Keratinocyte (primary cell): ENCODE results near the gene RBM6. TPM values are rescaled to one million over a fixed set of nuclear protein-coding genes. Genes with fewer than 3 reads are reported as not detected.

Source experiments
- DNase-seq: peaks from one replicate; pipeline ENCODE4 v3.0.0-alpha.2; 2011; ENCODE audit warnings: low read depth, missing footprints, low spot score
- FAIRE-seq: peaks from 2 replicates; lab custom pipeline; 2011; peaks lifted over from hg19 to GRCh38; lab: Jason Lieb, UNC
- H2AFZ ChIP-seq: 2 replicates; pipeline ENCODE4 v1.6.0; 2012; ENCODE audit warnings: low read length, control low read depth, inconsistent platforms; ENCODE audit not compliant: control insufficient read depth
- H3K27ac ChIP-seq: 2 replicates; pipeline ENCODE4 v1.5.1; 2011; ENCODE audit warnings: low read length; ENCODE audit not compliant: control insufficient read depth, insufficient read depth
- H3K27me3 ChIP-seq: 3 replicates; pipeline ENCODE4 v1.6.0; 2011; ENCODE audit warnings: low read length; ENCODE audit not compliant: control insufficient read depth, insufficient read depth; ENCODE audit errors: extremely low read depth
- H3K36me3 ChIP-seq, 2 experiments: 2 replicates in 1 of 2; 3 replicates in 1 of 2; pipeline ENCODE4 v1.5.1; 2011; ENCODE audit warnings: low read length in 2 of 2, mild to moderate bottlenecking in 1 of 2; ENCODE audit not compliant: control insufficient read depth in 2 of 2, insufficient read depth in 2 of 2; ENCODE audit errors: extremely low read depth in 1 of 2
- H3K4me1 ChIP-seq: 3 replicates; pipeline ENCODE4 v1.5.1; 2011; ENCODE audit warnings: low read length; ENCODE audit not compliant: control insufficient read depth, insufficient read depth; ENCODE audit errors: extremely low read depth
- H3K4me2 ChIP-seq: 3 replicates; pipeline ENCODE4 v1.6.0; 2011; ENCODE audit warnings: low read depth, low read length; ENCODE audit not compliant: control insufficient read depth, insufficient read depth; ENCODE audit errors: extremely low read depth
- H3K4me3 ChIP-seq, 3 experiments: fragments of 200-600 bp in 1 of 3; sonication (generic) in 1 of 3; 2 replicates in 2 of 3; 3 replicates in 1 of 3; pipeline ENCODE4 v1.5.1; 2011 to 2016; ENCODE audit warnings: low read length in 3 of 3, mild to moderate bottlenecking in 3 of 3, control low read depth in 2 of 3, inconsistent platforms in 1 of 3, low read depth in 1 of 3, mixed read lengths in 1 of 3, mixed run types in 1 of 3, moderate library complexity in 1 of 3; ENCODE audit not compliant: control insufficient read depth in 2 of 3, insufficient read depth in 2 of 3; ENCODE audit errors: extremely low read depth in 1 of 3
- H3K79me2 ChIP-seq: 2 replicates; pipeline ENCODE4 v1.6.0; 2012; ENCODE audit warnings: low read length; ENCODE audit not compliant: control insufficient read depth, insufficient read depth
- H3K9ac ChIP-seq: 3 replicates; pipeline ENCODE4 v1.6.0; 2011; ENCODE audit warnings: low read length; ENCODE audit not compliant: control insufficient read depth, insufficient read depth; ENCODE audit errors: extremely low read depth
- H3K9me1 ChIP-seq: 3 replicates; pipeline ENCODE4 v1.6.0; 2011; ENCODE audit warnings: low read length; ENCODE audit not compliant: control insufficient read depth, insufficient read depth; ENCODE audit errors: extremely low read depth
- H3K9me3 ChIP-seq: 2 replicates; pipeline ENCODE4 v1.5.1; 2012; ENCODE audit warnings: low read depth, low read length; ENCODE audit not compliant: control insufficient read depth
- H4K20me1 ChIP-seq: 3 replicates; pipeline ENCODE4 v1.6.0; 2011; ENCODE audit warnings: low read length; ENCODE audit not compliant: control insufficient read depth, insufficient read depth; ENCODE audit errors: extremely low read depth
- CTCF ChIP-seq, 3 experiments: IDR thresholded peaks in 1 of 3; conservative IDR thresholded peaks in 1 of 3; optimal IDR thresholded peaks in 1 of 3; 2 replicates in 2 of 3; 3 replicates in 1 of 3; pipeline versions ENCODE3 to v1.5.1; 2011; ENCODE audit warnings: low read length in 3 of 3, mild to moderate bottlenecking in 3 of 3, moderate library complexity in 2 of 3, control low read depth in 1 of 3, inconsistent platforms in 1 of 3; ENCODE audit not compliant: insufficient read depth in 2 of 3; ENCODE audit errors: extremely low read depth in 1 of 3
- EZH2 ChIP-seq: IDR thresholded peaks from one replicate; pipeline ENCODE4 v1.6.1; 2012; ENCODE audit warnings: inconsistent platforms, mild to moderate bottlenecking, low read length, moderate library complexity
- dilution Hi-C: fragments of 300-500 bp; cut with MboI; formaldehyde crosslinking; loops from one replicate; pipeline ENCODE4 v1.7.0; 2020; ENCODE audit warnings: low sequenced_read_pairs; ENCODE audit not compliant: extremely low pct_ligation_motif_present
- polyA plus RNA-seq, 5 experiments: library from polyadenylated mRNA; depleted of rRNA in 3 of 5; stranded (reverse) in 3 of 5; stranded (forward) in 1 of 5; unstranded in 1 of 5; fragments of >200 nt; gene quantifications; 1 replicate in 1 of 5; 2 replicates in 3 of 5; 3 replicates in 1 of 5; pipeline versions ENCODE4 v1.2.1 to v1.2.3, GENCODE V29; 2011 to 2012; ENCODE audit warnings: missing spikeins in 2 of 5, low read depth in 1 of 5, low replicate concordance in 1 of 5

The RBM6 gene
- polyA plus RNA-seq, 1 donor (not counting 4 experiments of a cell fraction or from before 2014, with no cell fraction given): 43.2 TPM

- Histone ChIP-seq H3K4me2 (no peak overlapping the region), H3K27ac (no peak overlapping the region), H3K9ac (no peak overlapping the region), H3K27me3 (no peaks in the 10 kb centered on the region), H4K20me1 (no peaks in the 10 kb centered on the region), H3K4me3 (no peak overlapping the region), H2AFZ (no peak overlapping the region), H3K9me1 (no peaks in the 10 kb centered on the region), H3K4me1 (no peaks in the 10 kb centered on the region), H3K36me3 (peaks cover 52 to 58% of the 10 kb centered on the region in 2 experiments), H3K9me3 (no peaks in the 10 kb centered on the region), H3K79me2 (peaks cover 1% of the 10 kb centered on the region)
- dilution Hi-C loops: no loop called here
- TF ChIP-seq EZH2 (no peak), CTCF (optimal IDR thresholded peaks at IDR 0.05 in 1 of 3, IDR thresholded peaks at IDR 0.05 in 1 of 3, conservative IDR thresholded peaks at IDR 0.05 in 1 of 3; ENCODE audit: extremely low read depth in 1 of 3, insufficient read depth in 2 of 3, low read length in 3 of 3) (no peak)
- DNase-seq (no peak), FAIRE-seq (no peak)
These were observed 172.5 kb downstream of the RBM6 start for GRCh38 chr3:50112462-50112861.

GRCh38 chr3:50117120-50117519 lies 177.2 kb downstream of the RBM6 start:
- DNase-seq: no peak
- Histone ChIP-seq H3K4me3 (no peak overlapping the region), H2AFZ (no peak overlapping the region), H3K4me2 (no peak overlapping the region), H3K27me3 (no peaks in the 10 kb centered on the region), H3K9me1 (no peaks in the 10 kb centered on the region), H3K36me3 (peaks cover 52 to 54% of the 10 kb centered on the region in 2 experiments), H3K9me3 (no peaks in the 10 kb centered on the region), H3K4me1 (peaks cover 6% of the 10 kb centered on the region), H3K79me2 (no peaks in the 10 kb centered on the region), H3K27ac (no peak overlapping the region), H3K9ac (no peak overlapping the region), H4K20me1 (peaks cover 6% of the 10 kb centered on the region)
- no peak for FAIRE-seq
- dilution Hi-C loops: no loop called here
- no peak for TF ChIP-seq EZH2
- TF ChIP-seq CTCF (optimal IDR thresholded peaks at IDR 0.05 in 1 of 3, IDR thresholded peaks at IDR 0.05 in 1 of 3, conservative IDR thresholded peaks at IDR 0.05 in 1 of 3; ENCODE audit: extremely low read depth in 1 of 3, insufficient read depth in 2 of 3, low read length in 3 of 3): no peak
